Panc1 (cell line): ENCODE measurements around the gene SLC35F5.

Source experiments
- CTCF ChIP-seq: fragments of 450-650 bp; IDR thresholded peaks from 2 replicates; pipeline ENCODE4 v1.5.1; 2017; ENCODE audit warnings: mild to moderate bottlenecking
- POLR2AphosphoS5 ChIP-seq: IDR thresholded peaks from 2 replicates; pipeline ENCODE4 v1.6.1; 2012; ENCODE audit warnings: mild to moderate bottlenecking, low read depth, low read length, moderate library complexity
- REST ChIP-seq, 2 experiments: IDR thresholded peaks; 2 replicates each; pipeline ENCODE4 v1.6.1; 2011 to 2012; ENCODE audit warnings: low read depth in 2 of 2, control low read depth in 1 of 2, low read length in 1 of 2, mild to moderate bottlenecking in 1 of 2, moderate library complexity in 1 of 2; ENCODE audit not compliant: insufficient read depth in 1 of 2
- SIN3A ChIP-seq: IDR thresholded peaks from 2 replicates; pipeline ENCODE4 v1.6.1; 2012; ENCODE audit warnings: low read depth, mild to moderate bottlenecking, low read length, moderate library complexity, borderline replicate concordance; ENCODE audit not compliant: insufficient read depth
- TCF7L2 ChIP-seq: IDR thresholded peaks from 2 replicates; pipeline ENCODE4 v1.6.1; 2011; ENCODE audit warnings: mild to moderate bottlenecking, low read depth, low read length, inconsistent platforms

GRCh38 chr2:113795405-113795920, 39.0 kb upstream of the SLC35F5 start:
- no peak for TF ChIP-seq SIN3A
- TF ChIP-seq CTCF, result no peak
- no peak for TF ChIP-seq POLR2AphosphoS5
- no peak for TF ChIP-seq TCF7L2
- TF ChIP-seq REST (IDR thresholded peaks at IDR 0.05; ENCODE audit: insufficient read depth in 1 of 2, low read depth in 2 of 2, low read length in 1 of 2), result no peak
